Measurements from ENCODE around the gene RCCD1. TPM values are rescaled to one million over a fixed set of nuclear protein-coding genes. Genes with fewer than 3 reads are reported as not detected.

The RCCD1 gene
- total RNA-seq, 1 experiment from 2014 or later, result 38.5 TPM

GRCh38 chr15:90907051-90907660 lies 47.5 kb upstream of the RCCD1 start:
- Histone ChIP-seq H4K20me1 (ENCODE audit: insufficient read depth) (no peaks in the 10 kb centered on the region), H3K4me2 (ENCODE audit: low read length) (no peak overlapping the region), H3K9me2 (ENCODE audit: insufficient read depth) (no peaks in the 10 kb centered on the region), H3K79me2 (ENCODE audit: insufficient read depth, low read length) (no peaks in the 10 kb centered on the region), H3K27me3 (ENCODE audit: insufficient read depth, low read length) (no peaks in the 10 kb centered on the region), H3K4me1 (ENCODE audit: control insufficient read depth in 1 of 2, insufficient read depth in 2 of 2, low read length in 2 of 2) (peaks cover 2 to 11% of the 10 kb centered on the region in 2 experiments; a peak in 3 of 4 replicates), H3K36me3 (ENCODE audit: control insufficient read depth in 1 of 2, insufficient read depth in 2 of 2, low read length in 2 of 2) (peaks cover 10 to 12% of the 10 kb centered on the region in 2 experiments; a peak in 3 of 4 replicates), H3K27ac (ENCODE audit: low read depth, low read length) (no peak overlapping the region), H2AFZ (ENCODE audit: low read depth, low read length, poor library complexity, severe bottlenecking) (no peak overlapping the region), H3K9ac (ENCODE audit: low read length) (no peak overlapping the region), H3K9me3 (ENCODE audit: control insufficient read depth in 1 of 2, insufficient read depth in 1 of 2, low read depth in 1 of 2, low read length in 2 of 2) (no peaks in the 10 kb centered on the region), H3K4me3 (replicated peaks in 1 of 2; ENCODE audit: low read depth in 1 of 2, low read length in 2 of 2) (no peak overlapping the region)
- no TSS peak for BruUV-seq (replicated peaks)
- POLR2A ChIA-PET, result no interaction called here
- ATAC-seq (no peak), DNase-seq (ENCODE audit: low read depth, low spot score) (no peak)
- intact Hi-C loops (cut with micrococcal nuclease), result no loop called here
- CTCF ChIA-PET, result no interaction called here
- RAD21 ChIA-PET (ENCODE audit: low non-redundant PET in 1 of 2, low total read pairs in 2 of 2, uncharacterized antibody in 2 of 2, unreplicated experiment in 2 of 2), result no interaction called here
- no peak for TF ChIP-seq ZNF274 (IDR thresholded peaks at IDR 0.05; ENCODE audit: low read depth, low read length)
- no peak for TF ChIP-seq CEBPB (IDR thresholded peaks at IDR 0.05; ENCODE audit: low read depth)
- no peak for TF ChIP-seq RAD21 (IDR thresholded peaks at IDR 0.05; ENCODE audit: low read depth)
- TF ChIP-seq ZFX (IDR thresholded peaks at IDR 0.05), result no peak
- TF ChIP-seq SP1 (IDR thresholded peaks at IDR 0.05; ENCODE audit: low read depth), result no peak
- no peak for TF ChIP-seq ATF3 (IDR thresholded peaks at IDR 0.05)
- TF ChIP-seq SRF (IDR thresholded peaks at IDR 0.05; ENCODE audit: low read depth), result no peak

- no peak overlapping the region for H3K4me3 ChIP-seq (replicated peaks in 1 of 2; ENCODE audit: low read depth in 1 of 2, low read length in 2 of 2)
- H3K4me1 ChIP-seq (ENCODE audit: control insufficient read depth in 1 of 2, insufficient read depth in 2 of 2, low read length in 2 of 2), result peaks cover 2 to 10% of the 10 kb centered on the region in 2 experiments; a peak in 3 of 4 replicates
- H3K9me2 ChIP-seq (ENCODE audit: insufficient read depth), result no peaks in the 10 kb centered on the region
- no peak overlapping the region for H3K4me2 ChIP-seq (ENCODE audit: low read length)
- DNase-seq (ENCODE audit: low read depth, low spot score) (no peak), ATAC-seq (no peak)
- H3K27me3 ChIP-seq (ENCODE audit: insufficient read depth, low read length), result no peaks in the 10 kb centered on the region
- CTCF ChIA-PET, result interaction anchor here (1.3 kb wide), 1 partner anchor 15 kb away, joined by 3 read pairs; no protein-coding TSS in a partner anchor
- no TSS peak for BruUV-seq (replicated peaks)
- no peaks in the 10 kb centered on the region for H3K9me3 ChIP-seq (ENCODE audit: control insufficient read depth in 1 of 2, insufficient read depth in 1 of 2, low read depth in 1 of 2, low read length in 2 of 2)
- POLR2A ChIA-PET, result no interaction called here
- H3K79me2 ChIP-seq (ENCODE audit: insufficient read depth, low read length), result no peaks in the 10 kb centered on the region
- H2AFZ ChIP-seq (ENCODE audit: low read depth, low read length, poor library complexity, severe bottlenecking), result no peak overlapping the region
- no peak overlapping the region for H3K27ac ChIP-seq (ENCODE audit: low read depth, low read length)
- RAD21 ChIA-PET (ENCODE audit: low non-redundant PET in 1 of 2, low total read pairs in 2 of 2, uncharacterized antibody in 2 of 2, unreplicated experiment in 2 of 2), result no interaction called here
- no peak overlapping the region for H3K9ac ChIP-seq (ENCODE audit: low read length)
- no peak for TF ChIP-seq SRF (IDR thresholded peaks at IDR 0.05; ENCODE audit: low read depth)
- no peak for TF ChIP-seq POLR2A (IDR thresholded peaks at IDR 0.05; ENCODE audit: borderline replicate concordance, extremely low read depth, insufficient read depth, insufficient read length)
- TF ChIP-seq REST (IDR thresholded peaks at IDR 0.05; ENCODE audit: low read depth), result no peak
- no peak for TF ChIP-seq CTCF (IDR thresholded peaks at IDR 0.05 in 2 of 3, conservative IDR thresholded peaks at IDR 0.05 in 1 of 3; ENCODE audit: borderline replicate concordance in 1 of 3, insufficient read depth in 1 of 3, low read depth in 2 of 3, low read length in 2 of 3)
- no peak for TF ChIP-seq CBX3 (IDR thresholded peaks at IDR 0.05; ENCODE audit: low read depth)
- no peak for TF ChIP-seq ZFX (IDR thresholded peaks at IDR 0.05)
- intact Hi-C loops (cut with micrococcal nuclease), result no loop called here
- no peaks in the 10 kb centered on the region for H4K20me1 ChIP-seq (ENCODE audit: insufficient read depth)
- peaks cover 10 to 12% of the 10 kb centered on the region in 2 experiments; a peak in 3 of 4 replicates for H3K36me3 ChIP-seq (ENCODE audit: control insufficient read depth in 1 of 2, insufficient read depth in 2 of 2, low read length in 2 of 2)
Measured at GRCh38 chr15:90907838-90908507, 46.7 kb upstream of the RCCD1 start.
